Stimulated activated CD4-positive, alpha-beta T cell treated with anti-CD3 and anti-CD28 coated beads, Interleukin-12 subunit alpha, Interleukin-12 subunit beta, amount 100 ng/mL, for 24 hours (primary cell): ENCODE results near the gene SYNE3.

ENCODE experiments used
- DNase-seq, 2 experiments: peaks; one replicate each; pipeline ENCODE4 v3.0.0-alpha.2; 2020; ENCODE audit warnings: low read depth in 2 of 2

The SYNE3 gene

DNA sequence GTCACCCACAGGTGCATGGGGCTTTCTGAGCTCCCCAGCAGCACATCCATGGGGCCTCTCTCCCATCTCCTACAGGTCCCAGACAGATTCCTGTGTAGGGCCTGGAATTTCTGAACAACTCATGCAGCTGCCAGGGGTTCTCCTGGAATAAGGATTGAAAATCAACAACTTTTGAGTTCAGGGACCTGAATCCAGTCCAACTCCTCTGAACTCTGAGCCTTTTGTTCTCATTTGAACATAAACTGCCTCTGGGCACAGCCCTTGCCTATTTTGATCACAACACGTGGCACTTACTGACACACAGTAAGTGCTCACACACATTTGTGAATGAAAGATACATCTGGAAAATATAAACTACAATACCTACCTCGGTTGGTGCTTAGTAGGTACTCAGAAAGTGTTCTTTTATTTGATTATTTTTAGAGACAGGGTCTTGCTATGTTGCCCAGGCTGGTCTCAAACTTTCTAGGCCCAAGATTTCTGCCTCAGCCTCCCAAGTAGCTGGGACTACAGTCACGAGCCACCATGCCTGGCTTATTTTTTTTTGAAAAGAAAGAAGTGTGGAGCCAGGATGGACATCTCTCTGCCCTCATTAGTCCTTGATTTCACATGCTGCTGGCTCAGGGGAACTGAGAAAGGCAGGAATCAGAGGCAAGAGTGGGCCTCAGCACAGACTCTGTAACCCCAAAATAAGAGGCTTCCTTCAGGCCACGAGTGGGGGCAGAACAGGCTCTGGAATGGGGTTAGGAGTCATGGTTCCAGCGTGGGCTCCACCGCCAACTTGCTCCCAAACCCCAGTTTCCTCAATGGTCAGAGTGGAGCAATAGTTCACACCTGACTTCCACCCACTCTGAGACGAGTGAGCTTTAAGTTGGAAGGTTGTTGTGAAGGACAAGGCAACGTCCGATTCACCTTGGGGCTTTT is 27.0 kb downstream of the SYNE3 start:
- no peak for DNase-seq

DNA sequence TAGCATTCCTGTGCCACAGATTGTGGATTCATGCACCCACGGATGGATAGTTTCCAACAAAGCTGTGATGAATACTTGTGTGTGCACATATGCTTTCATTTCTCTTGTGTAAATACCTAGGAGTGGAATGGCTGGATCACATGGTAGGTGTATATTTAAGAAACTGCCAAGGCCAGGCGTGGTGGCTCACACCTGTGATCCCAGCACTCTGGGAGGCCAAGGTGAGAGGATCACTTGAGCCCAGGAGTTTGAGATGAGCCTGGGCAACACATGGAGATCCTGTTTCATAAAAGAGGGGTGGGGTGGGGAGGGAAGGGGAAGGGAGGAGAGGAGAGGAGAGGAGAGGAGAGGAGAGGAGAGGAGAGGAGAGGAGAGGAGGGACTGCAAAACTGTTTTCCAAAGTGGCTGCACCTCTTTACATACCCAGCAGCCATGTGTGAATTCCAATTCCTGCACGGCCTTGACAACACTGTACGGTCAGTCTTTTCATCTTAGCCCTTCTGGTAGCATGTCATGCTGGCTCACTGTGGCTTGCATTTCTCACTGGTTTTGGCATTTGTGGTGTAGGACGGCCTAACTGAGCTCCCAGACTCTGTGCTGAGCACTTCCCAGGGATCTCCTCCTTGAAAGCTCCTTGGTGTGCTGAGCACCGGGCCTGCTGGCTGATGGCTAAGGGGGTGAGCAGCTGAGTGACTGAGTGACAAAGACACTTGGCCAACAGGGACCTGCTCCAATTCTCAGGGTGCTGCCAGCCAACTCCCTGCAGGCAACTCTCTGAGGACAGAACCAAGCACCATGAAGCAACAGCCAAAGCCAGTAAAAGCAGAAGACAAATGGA is 27.9 kb downstream of the SYNE3 start:
- DNase-seq = no peak

DNA sequence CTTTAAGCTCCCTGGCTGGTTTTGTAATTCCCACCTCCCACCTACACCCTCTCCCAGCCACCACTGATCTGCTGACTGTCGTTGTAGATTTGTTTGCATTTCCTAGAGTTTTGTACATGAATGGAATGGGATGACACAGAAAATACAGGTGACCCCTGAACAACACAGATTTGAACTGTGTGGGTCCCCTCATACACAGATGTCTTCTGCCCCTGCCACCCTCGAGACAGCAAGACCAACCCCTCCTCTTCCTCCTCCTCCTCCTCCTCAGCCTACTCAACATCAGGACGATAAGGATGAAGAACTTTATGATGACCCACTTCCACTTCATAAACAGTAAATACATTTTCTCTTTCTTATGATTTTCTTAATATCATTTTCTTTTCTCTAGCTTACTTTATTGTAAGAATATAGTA is 28.8 kb downstream of the SYNE3 start:
- DNase-seq = no peak

DNA sequence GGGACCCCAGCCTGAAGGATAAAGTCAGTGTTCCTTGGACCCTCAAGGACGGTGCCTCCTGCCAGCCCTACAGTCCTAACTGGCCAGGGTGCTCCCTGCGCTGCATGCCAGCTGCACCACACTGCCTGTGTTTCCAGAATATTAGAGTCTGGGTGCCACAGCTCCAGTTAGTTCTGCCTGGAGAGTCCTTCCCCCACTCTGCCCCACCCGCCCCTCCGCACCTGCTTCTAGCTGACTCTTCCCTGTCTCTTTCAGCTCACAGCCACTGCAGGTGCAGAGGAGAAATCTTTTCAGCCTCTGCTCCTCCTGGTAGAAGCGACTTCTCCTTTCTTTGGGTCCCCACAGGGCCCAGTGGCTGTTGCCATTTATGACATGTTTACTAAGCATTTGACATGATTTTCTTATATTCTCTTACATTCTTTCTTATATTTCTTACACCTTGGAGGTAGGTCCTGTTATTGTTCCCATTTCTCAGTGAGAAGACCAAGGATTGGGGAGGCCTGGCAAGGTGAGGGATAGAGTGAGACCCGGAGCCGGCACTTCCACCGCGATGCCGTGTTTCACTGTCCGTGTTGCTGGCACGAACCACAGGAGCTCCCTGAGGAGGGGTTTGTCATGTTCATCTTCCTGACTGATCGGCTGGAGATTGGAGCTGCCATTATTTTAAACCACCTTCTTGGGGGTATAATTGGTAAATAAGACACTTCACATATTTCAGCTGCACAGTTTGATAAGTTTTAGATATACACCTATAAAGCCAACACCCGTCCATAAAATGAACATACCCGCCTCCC is 29.4 kb downstream of the SYNE3 start:
- no peak for DNase-seq

GRCh38 chr14:95485222-95485819 is 31.1 kb downstream of the SYNE3 start:
- DNase-seq = no peak

GRCh38 chr14:95484296-95484695 is 32.2 kb downstream of the SYNE3 start:
- no peak for DNase-seq

DNA sequence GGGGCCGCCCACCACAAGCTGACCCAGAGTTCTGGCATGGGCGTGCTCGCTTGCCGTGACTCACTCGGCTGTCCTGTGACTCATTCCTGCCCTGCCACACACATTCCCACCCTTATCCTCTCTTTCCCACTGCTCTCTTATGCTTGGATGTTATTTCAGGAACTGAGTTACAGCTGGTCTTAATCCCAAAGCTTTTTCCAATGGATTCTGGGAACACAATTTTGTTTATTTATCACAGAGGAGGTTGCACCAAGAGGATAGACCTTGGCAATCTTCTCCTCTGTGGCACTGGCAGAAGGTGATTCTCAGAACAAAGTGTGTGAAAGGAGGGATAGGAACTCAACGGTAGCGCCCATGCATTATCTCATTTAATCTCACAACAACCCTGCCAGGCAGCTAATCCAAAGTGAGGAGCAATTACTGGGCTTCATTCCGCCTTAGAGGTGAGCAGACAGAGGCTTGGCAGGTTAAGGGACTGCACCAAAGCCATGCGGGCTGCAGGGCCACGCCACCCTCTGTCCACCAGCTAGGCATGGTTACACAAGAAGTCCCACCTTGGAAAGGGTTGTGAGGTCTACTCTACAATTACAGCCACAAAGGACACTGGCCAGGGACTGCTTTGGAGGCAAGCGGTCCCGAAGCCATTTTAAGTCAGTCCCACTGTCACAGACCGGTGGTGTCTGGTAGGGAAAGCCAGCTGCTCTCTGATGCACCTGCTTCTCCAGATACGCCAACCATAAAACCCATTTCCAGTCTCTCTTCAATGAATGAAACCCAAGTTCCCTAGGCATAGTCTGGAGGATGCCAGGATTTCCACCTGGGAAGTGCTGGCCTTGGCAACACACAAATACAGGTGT is 32.9 kb downstream of the SYNE3 start:
- DNase-seq = no peak

DNA sequence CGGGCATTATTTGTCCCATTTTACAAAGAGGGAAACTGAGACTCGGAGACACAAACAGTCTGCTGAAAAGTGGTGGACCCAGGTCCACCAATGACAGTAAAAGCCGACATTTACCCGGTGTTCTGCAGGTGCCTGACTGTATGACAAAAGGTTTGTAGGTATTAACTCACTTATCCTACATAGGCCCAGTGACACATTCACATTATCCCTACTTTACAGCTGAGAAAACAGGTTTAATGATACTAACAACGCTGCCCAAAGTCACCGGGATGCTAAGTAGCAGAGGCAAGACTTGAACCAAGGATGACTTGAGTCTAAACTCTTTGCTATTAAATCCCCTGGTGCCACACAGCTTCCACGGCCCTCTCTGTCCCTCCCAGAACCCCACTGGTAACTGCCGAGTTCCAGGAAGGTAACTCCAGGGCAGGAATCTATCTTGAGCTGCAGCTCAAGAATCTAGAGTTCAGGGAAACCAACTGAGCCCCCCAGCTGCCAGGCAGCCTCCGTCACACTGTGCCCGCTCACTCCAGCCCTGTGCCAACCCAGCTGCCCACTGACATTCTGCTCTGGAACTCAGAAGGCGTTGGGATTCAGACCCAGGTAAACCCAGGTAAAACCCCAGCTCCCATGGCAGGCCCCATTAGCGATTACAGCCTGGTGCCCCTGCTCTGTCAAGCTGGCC is 33.7 kb downstream of the SYNE3 start:
- no peak for DNase-seq

DNA sequence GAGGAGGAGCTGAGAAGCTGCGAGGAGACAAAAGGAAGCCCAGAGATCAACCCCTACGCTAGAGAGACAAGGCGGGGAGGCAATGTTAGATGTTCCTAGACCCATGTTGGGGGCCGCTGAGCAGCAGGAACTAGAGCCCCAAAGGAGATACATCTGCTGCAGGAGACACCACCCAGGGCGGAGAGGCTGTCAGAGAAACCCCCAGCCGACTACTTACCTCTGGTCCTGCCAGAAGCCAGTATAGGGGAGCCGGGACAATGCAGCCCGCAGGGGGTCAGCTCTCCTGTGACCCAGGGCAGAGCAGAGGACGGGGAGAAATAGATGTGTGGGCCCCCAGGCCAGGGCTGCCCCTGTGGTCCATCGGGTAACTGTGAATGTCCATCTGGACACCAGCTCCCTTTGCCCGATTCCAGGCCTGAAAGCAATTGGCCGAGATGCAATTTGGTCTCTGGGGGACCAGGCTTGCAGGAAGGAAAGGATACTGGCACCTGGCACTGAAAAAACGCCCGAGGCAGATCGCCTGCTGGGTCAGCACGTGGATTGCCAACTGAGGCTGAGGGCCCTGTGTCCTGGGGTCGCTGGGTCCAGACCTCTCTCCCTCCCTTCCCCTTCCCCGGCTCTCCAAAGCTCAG is 34.9 kb downstream of the SYNE3 start:
- DNase-seq = no peak

- DNase-seq = no peak
Observed at GRCh38 chr14:95480887-95481226, 35.6 kb downstream of the SYNE3 start.

GRCh38 chr14:95480109-95480886 is 36.2 kb downstream of the SYNE3 start:
- no peak for DNase-seq

DNA sequence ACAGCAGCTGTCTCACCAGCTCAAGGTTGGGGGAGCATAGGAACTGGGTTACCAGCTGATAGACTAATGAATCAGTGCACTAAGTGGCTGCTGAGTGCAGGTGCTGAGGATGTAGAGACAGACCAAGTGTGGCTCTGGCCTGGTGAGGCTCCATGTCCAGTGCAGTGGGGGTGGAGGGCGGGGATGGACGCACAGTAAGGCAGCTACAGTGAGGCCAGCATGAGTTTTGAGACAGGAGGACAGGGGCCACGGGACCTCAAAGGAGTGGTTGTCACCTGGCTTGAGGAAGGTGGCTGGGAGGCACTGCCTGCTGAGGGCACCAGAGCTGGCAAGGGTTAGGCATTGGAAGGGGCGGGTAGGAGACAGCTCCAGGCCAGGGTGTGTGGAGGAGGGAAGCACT is 37.0 kb downstream of the SYNE3 start:
- no peak for DNase-seq

GRCh38 chr14:95478818-95479217 is 37.6 kb downstream of the SYNE3 start:
- no peak for DNase-seq

GRCh38 chr14:95478309-95478708 is 38.1 kb downstream of the SYNE3 start:
- DNase-seq = no peak

GRCh38 chr14:95477411-95478269 is 38.8 kb downstream of the SYNE3 start:
- no peak for DNase-seq

DNA sequence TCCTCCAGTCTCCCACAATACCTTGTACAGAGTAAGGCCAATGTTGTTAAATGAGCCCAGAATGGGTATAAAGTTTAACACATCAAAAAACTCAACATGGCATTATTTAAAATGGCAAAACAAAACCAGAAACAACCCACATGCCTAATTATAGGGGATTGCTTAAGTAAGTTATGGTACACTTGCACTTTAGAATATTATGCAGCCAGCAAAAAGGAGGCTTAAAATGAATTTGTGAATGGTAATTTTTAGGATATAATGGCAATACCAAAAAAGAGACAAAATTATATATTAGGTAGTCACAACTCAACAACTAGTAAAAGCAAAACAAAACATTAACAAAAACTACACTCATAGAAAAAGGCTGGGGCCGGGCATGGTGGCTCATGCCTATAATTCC is 39.7 kb downstream of the SYNE3 start:
- DNase-seq = no peak

- no peak for DNase-seq
Observed at GRCh38 chr14:95475540-95476240, 40.8 kb downstream of the SYNE3 start.
